HS-5 (cell line): Measurements from ENCODE around the gene GDI1.
A peak's percentile ranks its signal among the peaks of the same experiment; 100 is the strongest.

Experiments
- DNase-seq: peaks from one replicate; pipeline ENCODE4 v3.0.0-alpha.2; 2012; ENCODE audit warnings: low read depth

Gene GDI1

GRCh38 chrX:154481911-154482601, 45.1 kb downstream of the GDI1 start:
- DNase-seq, result no peak

GRCh38 chrX:154482786-154483185, 45.8 kb downstream of the GDI1 start:
- DNase-seq, result no peak

- DNase-seq, result no peak
These were observed 46.4 kb downstream of the GDI1 start for GRCh38 chrX:154483325-154483724.

- DNase-seq, result no peak
These were observed 47.5 kb downstream of the GDI1 start for GRCh38 chrX:154484255-154485149.

GRCh38 chrX:154485150-154486051, 48.4 kb downstream of the GDI1 start:
- no peak for DNase-seq

- DNase-seq, result no peak
These were observed 49.1 kb downstream of the GDI1 start for GRCh38 chrX:154486052-154486395.

GRCh38 chrX:154486396-154487207, 49.6 kb downstream of the GDI1 start, which contains the start of gene UBL4A:
Gene UBL4A (minus strand): TSS chrX:154486615. CDS start chrX:154486584, 31 bp downstream.
- no peak for DNase-seq

- no peak for DNase-seq
These were observed 50.8 kb downstream of the GDI1 start for GRCh38 chrX:154487518-154488290.

GRCh38 chrX:154488336-154489075, 51.6 kb downstream of the GDI1 start:
- DNase-seq, result no peak

- DNase-seq, result no peak
These were observed 52.2 kb downstream of the GDI1 start for GRCh38 chrX:154489182-154489581.

- no peak for DNase-seq
These were observed 53.1 kb downstream of the GDI1 start for GRCh38 chrX:154490021-154490413.

GRCh38 chrX:154490414-154491083, 53.6 kb downstream of the GDI1 start, which contains the start of gene SLC10A3:
Gene SLC10A3 (minus strand): TSS chrX:154490629. CDS start chrX:154488940, 1,689 bp downstream.
- peak; percentile 65 for DNase-seq
